Heart left ventricle (tissue), 16 donors: ENCODE results near the gene NEDD4L. TPM values are rescaled to one million over a fixed set of nuclear protein-coding genes. Genes with fewer than 3 reads are reported as not detected.
"Not testable (repeated sequence)": the region's sequence is repeated elsewhere in the genome, so short reads cannot be mapped to it uniquely, and the experiment has no call there.

Source experiments
- ATAC-seq, 4 donors: fragments of 200-7000 bp; cut with Tn5 transposase; one replicate each; pipeline ENCODE4 v1.9.1; 2020 to 2022; ENCODE audit warnings: moderate library complexity in 4 of 4, mild to moderate bottlenecking in 3 of 4, moderate number of reproducible peaks in 1 of 4
- DNase-seq, 5 donors: peaks; one replicate each; pipeline ENCODE4 v3.0.0-alpha.2; 2020
- H3K27ac ChIP-seq, 12 donors: fragments of 200-600 bp; sonication (generic) in 4 of 12; one replicate each; pipeline versions ENCODE4 v1.5.0 to v1.8.0; 2016 to 2022; ENCODE audit warnings: mild to moderate bottlenecking in 2 of 12
- H3K27me3 ChIP-seq, 9 donors: fragments of 200-600 bp; sonication (generic) in 2 of 9; one replicate each; pipeline versions ENCODE4 v1.5.1 to v1.8.0; 2016 to 2022; ENCODE audit warnings: mild to moderate bottlenecking in 3 of 9
- H3K36me3 ChIP-seq, 9 donors: fragments of 200-600 bp; sonication (generic) in 2 of 9; one replicate each; pipeline versions ENCODE4 v1.5.0 to v1.8.0; 2018 to 2022; ENCODE audit warnings: mild to moderate bottlenecking in 2 of 9
- H3K4me1 ChIP-seq, 12 donors: fragments of 200-600 bp; sonication (generic) in 4 of 12; one replicate each; pipeline versions ENCODE4 v1.5.0 to v1.8.0; 2016 to 2022; ENCODE audit warnings: mild to moderate bottlenecking in 3 of 12
- H3K4me3 ChIP-seq, 12 donors: fragments of 200-600 bp; sonication (generic) in 4 of 12; one replicate each; pipeline versions ENCODE4 v1.5.0 to v1.8.0; 2017 to 2022; ENCODE audit warnings: mild to moderate bottlenecking in 9 of 12, moderate library complexity in 4 of 12
- H3K9me3 ChIP-seq, 12 donors: fragments of 200-600 bp; sonication (generic) in 4 of 12; one replicate each; pipeline versions ENCODE4 v1.5.0 to v1.8.0; 2016 to 2022; ENCODE audit warnings: mild to moderate bottlenecking in 1 of 12
- CTCF ChIP-seq, 12 donors: fragments of 200-600 bp; sonication (generic) in 4 of 12; IDR thresholded peaks; one replicate each; pipeline versions ENCODE4 v1.5.0 to v1.8.0; 2018 to 2022; ENCODE audit warnings: antibody characterized with exemption in 12 of 12, mild to moderate bottlenecking in 5 of 12
- POLR2A ChIP-seq, 2 donors: fragments of 450-650 bp; IDR thresholded peaks; one replicate each; pipeline ENCODE4 v1.6.1; 2017; ENCODE audit warnings: antibody characterized with exemption in 2 of 2, mild to moderate bottlenecking in 2 of 2, moderate library complexity in 2 of 2
- WGBS, 4 donors: extraction: QIAGEN DNeasy Blood & Tissue Kit in 2 of 4; methylation state at CpG; one replicate each; pipeline versions ENCODE4 v1.1.5 to v1.1.7; 2013 to 2018; 5-methylcytosine and 5-hydroxymethylcytosine counted together
- intact Hi-C, 10 donors: fragments of 100-400 bp; cut with DNase I; formaldehyde crosslinking; loops; one replicate each; pipeline versions ENCODE4 v1.11.1 to v1.14.2; 2022
- polyA plus RNA-seq, 2 donors: library from polyadenylated mRNA; stranded (reverse); fragments of 200-250 nt; gene quantifications; one replicate each; pipeline ENCODE4 v1.2.3, GENCODE V29; 2013
- total RNA-seq, 9 donors: library from RNA; depleted of rRNA in 2 of 9; stranded (reverse); fragments of >200 nt in 2 of 9; fragmentation: NEBNext Ultra II Directional in 3 of 9; extraction: Animal tissue kit (Norgen Biotek cat#: 25700) in 3 of 9; gene quantifications; one replicate each; pipeline versions ENCODE4 v1.1.0 to v1.2.4, GENCODE V29; 2016 to 2023
- donor health status: ischemic (EF 13 %, LVEDD 7.1; RV severe dilation, severe dysfunction).
- donor health status: healthy with polysubstance abuse.
- donor health status: DM: no; HTN: yes; CAD: no.
- donor health status: DM: no; HTN: no; CAD: no.
- donor health status: ischemic (EF 25% LVEDD 6.9; RV normal size, moderate dysfunction).
- donor health status: ischemic (EF 25% LVEDD 5.7; RV mildly dilated, moderate dysfunction).
- donor health status: healthy.
- donor health status: DM: yes; HTN: yes; CAD: no.
- donor health status: ischemic (EF 35%, LVEDD 5.7; RV mildly dilated, moderate dysfunction).
- donor health status: nonischemic (EF 11% LVEDD 7.7; RV severe dilation, severe dysfunction).
- donor health status: DM: yes; HTN: yes; CAD: no.
- donor health status: PGD.
- donor health status: ischemic (EF 29% LVEDD 5.4; RV normal size, mild dysfunction).
- donor health status: nonischemic (EF 23%, LVEDD 6.1; RV moderate dilation, normal function).

Gene NEDD4L
- total and polyA plus RNA-seq, 11 donors, result 14.7 to 64.1 (median 51.7) TPM

GRCh38 chr18:58373481-58373880 is 329.5 kb downstream of the NEDD4L start:
- Histone ChIP-seq H3K4me3 (no peak overlapping the region), H3K27me3 (no peaks in the 10 kb centered on the region), H3K4me1 (peaks cover 0 to 2% (median 0%) of the 10 kb centered on the region in 12 donors), H3K36me3 (peaks cover 0 to 87% (median 51%) of the 10 kb centered on the region in 9 donors), H3K27ac (no peak overlapping the region), H3K9me3 (no peaks in the 10 kb centered on the region)
- DNase-seq, result no peak
- WGBS, 4 donors, result 92 to 99% (median 97%) methylated on average over 5 of the region's 5 CpGs
- ATAC-seq, result no peak
- intact Hi-C loops, result no loop called here
- TF ChIP-seq CTCF (IDR thresholded peaks at IDR 0.05) (no peak), POLR2A (IDR thresholded peaks at IDR 0.05) (no peak)

- no peaks in the 10 kb centered on the region for H3K27me3 ChIP-seq
- ATAC-seq (no peak), DNase-seq (no peak)
- peaks cover 0 to 71% (median 38%) of the 10 kb centered on the region in 9 donors for H3K36me3 ChIP-seq
- peaks cover 0 to 6% (median 0%) of the 10 kb centered on the region in 12 donors for H3K4me1 ChIP-seq
- WGBS, 4 donors, result 95 to 97% (median 95%) methylated on average over 8 of the region's 8 CpGs
- H3K4me3 ChIP-seq, result no peak overlapping the region
- TF ChIP-seq CTCF (IDR thresholded peaks at IDR 0.05) (no peak), POLR2A (IDR thresholded peaks at IDR 0.05) (no peak)
- no peak overlapping the region for H3K27ac ChIP-seq
- H3K9me3 ChIP-seq, result no peaks in the 10 kb centered on the region
- intact Hi-C loops, result no loop called here
These were observed 331.0 kb downstream of the NEDD4L start for GRCh38 chr18:58375051-58375450.

GRCh38 chr18:58378411-58379379 is 334.7 kb downstream of the NEDD4L start:
- Histone ChIP-seq H3K4me3 (no peak overlapping the region), H3K27ac (no peak overlapping the region), H3K4me1 (peaks cover 0 to 6% (median 0%) of the 10 kb centered on the region in 12 donors), H3K9me3 (no peaks in the 10 kb centered on the region), H3K36me3 (peaks cover 0 to 54% (median 20%) of the 10 kb centered on the region in 9 donors), H3K27me3 (no peaks in the 10 kb centered on the region)
- WGBS, 4 donors, result 75 to 83% (median 78%) methylated on average over 23 to 28 of the region's 28 CpGs
- TF ChIP-seq CTCF (IDR thresholded peaks at IDR 0.05), result no peak
- TF ChIP-seq POLR2A (IDR thresholded peaks at IDR 0.05), result no peak
- DNase-seq (no peak), ATAC-seq (peak in 3 of 4 donors; percentile 33 to 64 (median 56))
- intact Hi-C loops, result no loop called here

GRCh38 chr18:58379443-58379842 is 335.4 kb downstream of the NEDD4L start:
- Histone ChIP-seq H3K27me3 (no peaks in the 10 kb centered on the region), H3K4me1 (peaks cover 0 to 6% (median 0%) of the 10 kb centered on the region in 12 donors), H3K27ac (no peak overlapping the region), H3K4me3 (no peak overlapping the region), H3K36me3 (peaks cover 0 to 54% (median 23%) of the 10 kb centered on the region in 9 donors), H3K9me3 (no peaks in the 10 kb centered on the region)
- WGBS, 4 donors, result 89 to 91% (median 90%) methylated on average over 15 of the region's 15 CpGs
- intact Hi-C loops, result no loop called here
- TF ChIP-seq CTCF (IDR thresholded peaks at IDR 0.05) (no peak), POLR2A (IDR thresholded peaks at IDR 0.05) (no peak)
- peak in 2 of 4 donors; percentile 22 to 44 for ATAC-seq
- DNase-seq, result no peak

- H3K4me1 ChIP-seq, H3K27ac ChIP-seq, ATAC-seq, intact Hi-C loops, H3K4me3 ChIP-seq, DNase-seq, H3K27me3 ChIP-seq, H3K9me3 ChIP-seq: not testable (repeated sequence)
- peaks cover 0 to 55% (median 28%) of the 10 kb centered on the region in 9 donors for H3K36me3 ChIP-seq
- 80 to 97% (median 90%) methylated on average over 4 of the region's 4 CpGs for WGBS, 4 donors
These were observed 336.1 kb downstream of the NEDD4L start for GRCh38 chr18:58380113-58380512.
